HepG2 (cell line): ENCODE measurements around the gene INAFM1. TPM values are rescaled to one million over a fixed set of nuclear protein-coding genes. Genes with fewer than 3 reads are reported as not detected.

Experiments used
- ATF4 ChIP-seq, 2 experiments: fragments of 450-650 bp in 1 of 2; sonication (generic) in 1 of 2; formaldehyde crosslinking; IDR thresholded peaks; 2 replicates each; pipeline versions ENCODE4 v1.5.0 to v1.8.0; 2020 to 2022; ENCODE audit warnings: mild to moderate bottlenecking in 1 of 2, missing genetic modification reagents in 1 of 2
- FOSL2 ChIP-seq: sonication (generic); formaldehyde crosslinking; IDR thresholded peaks from 2 replicates; pipeline ENCODE4 v1.4.0; 2020; ENCODE audit warnings: missing genetic modification reagents
- GFI1 ChIP-seq: sonication (generic); formaldehyde crosslinking; IDR thresholded peaks from 2 replicates; pipeline ENCODE4 v1.5.0; 2020; ENCODE audit warnings: missing genetic modification reagents, mild to moderate bottlenecking, borderline replicate concordance
- GTF3A ChIP-seq: sonication (generic); formaldehyde crosslinking; conservative IDR thresholded peaks from 2 replicates; pipeline ENCODE4 v1.4.0; 2020; ENCODE audit warnings: mild to moderate bottlenecking, missing genetic modification reagents
- HOXA5 ChIP-seq: sonication (generic); formaldehyde crosslinking; IDR thresholded peaks from 2 replicates; pipeline ENCODE4 v1.4.0; 2020; ENCODE audit warnings: missing genetic modification reagents
- KDM1A ChIP-seq: IDR thresholded peaks from 2 replicates; pipeline ENCODE4 v1.6.1; 2016; ENCODE audit warnings: missing compliant biosample characterization
- NAIF1 ChIP-seq: sonication (generic); formaldehyde crosslinking; IDR thresholded peaks from 2 replicates; pipeline ENCODE4 v1.5.0; 2020; ENCODE audit warnings: mild to moderate bottlenecking, missing genetic modification reagents, borderline replicate concordance
- NFYB ChIP-seq: sonication (generic); formaldehyde crosslinking; IDR thresholded peaks from 2 replicates; pipeline ENCODE4 v1.4.0; 2020; ENCODE audit warnings: missing genetic modification reagents
- POLR2G ChIP-seq: fragments of 200-400 bp; formaldehyde crosslinking; IDR thresholded peaks from 2 replicates; pipeline ENCODE4 v1.6.1; 2018; ENCODE audit warnings: mild to moderate bottlenecking, low read depth, low read length, moderate library complexity
- RBM22 ChIP-seq: fragments of 200-400 bp; formaldehyde crosslinking; optimal IDR thresholded peaks from 2 replicates; pipeline ENCODE3; 2017; ENCODE audit warnings: mild to moderate bottlenecking, low read length, moderate library complexity
- REL ChIP-seq: sonication (generic); formaldehyde crosslinking; conservative IDR thresholded peaks from 2 replicates; pipeline ENCODE4 v1.8.0; 2022; ENCODE audit warnings: mild to moderate bottlenecking, missing genetic modification reagents, moderate library complexity
- SNAI1 ChIP-seq: sonication (generic); formaldehyde crosslinking; IDR thresholded peaks from 2 replicates; pipeline ENCODE4 v1.5.0; 2020; ENCODE audit warnings: mild to moderate bottlenecking, missing genetic modification reagents, borderline replicate concordance
- SOX6 ChIP-seq, 2 experiments: fragments of 450-650 bp in 1 of 2; sonication (generic) in 1 of 2; formaldehyde crosslinking in 1 of 2; IDR thresholded peaks; 2 replicates each; pipeline versions ENCODE4 v1.4.0 to v1.6.1; 2017 to 2020; ENCODE audit warnings: antibody characterized with exemption in 1 of 2, mild to moderate bottlenecking in 1 of 2, missing genetic modification reagents in 1 of 2
- TBX3 ChIP-seq: fragments of 450-650 bp; IDR thresholded peaks from 2 replicates; pipeline ENCODE4 v1.6.1; 2017; ENCODE audit warnings: antibody characterized with exemption, mild to moderate bottlenecking, inconsistent platforms, borderline replicate concordance
- ZFAT ChIP-seq: sonication (generic); formaldehyde crosslinking; conservative IDR thresholded peaks from 2 replicates; pipeline ENCODE4 v1.8.1; 2023; ENCODE audit warnings: missing genetic modification reagents, inconsistent platforms
- ZFY ChIP-seq: sonication (generic); formaldehyde crosslinking; IDR thresholded peaks from 2 replicates; pipeline ENCODE4 v1.4.0; 2020; ENCODE audit warnings: missing genetic modification reagents
- ZNF101 ChIP-seq: sonication (generic); formaldehyde crosslinking; IDR thresholded peaks from 2 replicates; pipeline ENCODE4 v1.4.0; 2020; ENCODE audit warnings: mild to moderate bottlenecking, low read depth, missing genetic modification reagents, borderline replicate concordance
- ZNF234 ChIP-seq: sonication (generic); formaldehyde crosslinking; conservative IDR thresholded peaks from 2 replicates; pipeline ENCODE4 v1.5.1; 2020; ENCODE audit warnings: mild to moderate bottlenecking, missing genetic modification reagents
- ZNF333 ChIP-seq: sonication (generic); formaldehyde crosslinking; IDR thresholded peaks from 2 replicates; pipeline ENCODE4 v1.4.0; 2020; ENCODE audit warnings: mild to moderate bottlenecking, missing genetic modification reagents, borderline replicate concordance
- ZNF350 ChIP-seq: sonication (generic); formaldehyde crosslinking; IDR thresholded peaks from 2 replicates; pipeline ENCODE4 v1.4.0; 2020; ENCODE audit warnings: mild to moderate bottlenecking, low read depth, missing genetic modification reagents, borderline replicate concordance
- ZNF44 ChIP-seq: sonication (generic); formaldehyde crosslinking; IDR thresholded peaks from 2 replicates; pipeline ENCODE4 v1.5.1; 2020; ENCODE audit warnings: mild to moderate bottlenecking, missing genetic modification reagents
- ZNF574 ChIP-seq: sonication (generic); formaldehyde crosslinking; IDR thresholded peaks from 2 replicates; pipeline ENCODE4 v1.4.0; 2020; ENCODE audit warnings: missing genetic modification reagents
- ZNF713 ChIP-seq: sonication (generic); formaldehyde crosslinking; IDR thresholded peaks from 2 replicates; pipeline ENCODE4 v1.4.0; 2020; ENCODE audit warnings: mild to moderate bottlenecking, missing genetic modification reagents
- ZNF720 ChIP-seq: sonication (generic); formaldehyde crosslinking; IDR thresholded peaks from 2 replicates; pipeline ENCODE4 v1.4.0; 2020; ENCODE audit warnings: missing genetic modification reagents
- ZNF883 ChIP-seq: sonication (generic); formaldehyde crosslinking; IDR thresholded peaks from 2 replicates; pipeline ENCODE4 v1.5.1; 2020; ENCODE audit warnings: mild to moderate bottlenecking, missing genetic modification reagents; ENCODE audit errors: not compliant biosample characterization
- polyA plus RNA-seq, 8 experiments: library from polyadenylated mRNA; depleted of rRNA in 3 of 8; stranded (reverse) in 7 of 8; unstranded in 1 of 8; fragments of >200 nt; fragmentation: Illumina TruSeq in 4 of 8; extraction: Trizol in 4 of 8; gene quantifications; 2 replicates each; pipeline versions ENCODE4 v1.2.1 to v1.2.3, GENCODE V29; 2011 to 2016; ENCODE audit warnings: low read depth in 4 of 8, missing spikeins in 1 of 8, mixed read lengths in 1 of 8; ENCODE audit not compliant: insufficient read depth in 1 of 8
- total RNA-seq, 5 experiments: library from RNA; depleted of rRNA; stranded (reverse); fragments of >200 nt; fragmentation: Illumina TruSeq; extraction: Trizol; gene quantifications; 2 replicates each; pipeline ENCODE4 v1.2.3, GENCODE V29; 2016; ENCODE audit warnings: low read depth in 1 of 5
- TF ChIP-seq, protein P1 (sequence below): sonication (generic); formaldehyde crosslinking; IDR thresholded peaks from 2 replicates; pipeline ENCODE4 v1.5.1; 2020; ENCODE audit warnings: missing genetic modification reagents, mild to moderate bottlenecking, borderline replicate concordance

The INAFM1 gene
- total and polyA plus RNA-seq, 2 of the 13 experiments (the other 11 are each of a cell fraction or from before 2014, with no cell fraction given) = 0.88 to 1.9 TPM

DNA sequence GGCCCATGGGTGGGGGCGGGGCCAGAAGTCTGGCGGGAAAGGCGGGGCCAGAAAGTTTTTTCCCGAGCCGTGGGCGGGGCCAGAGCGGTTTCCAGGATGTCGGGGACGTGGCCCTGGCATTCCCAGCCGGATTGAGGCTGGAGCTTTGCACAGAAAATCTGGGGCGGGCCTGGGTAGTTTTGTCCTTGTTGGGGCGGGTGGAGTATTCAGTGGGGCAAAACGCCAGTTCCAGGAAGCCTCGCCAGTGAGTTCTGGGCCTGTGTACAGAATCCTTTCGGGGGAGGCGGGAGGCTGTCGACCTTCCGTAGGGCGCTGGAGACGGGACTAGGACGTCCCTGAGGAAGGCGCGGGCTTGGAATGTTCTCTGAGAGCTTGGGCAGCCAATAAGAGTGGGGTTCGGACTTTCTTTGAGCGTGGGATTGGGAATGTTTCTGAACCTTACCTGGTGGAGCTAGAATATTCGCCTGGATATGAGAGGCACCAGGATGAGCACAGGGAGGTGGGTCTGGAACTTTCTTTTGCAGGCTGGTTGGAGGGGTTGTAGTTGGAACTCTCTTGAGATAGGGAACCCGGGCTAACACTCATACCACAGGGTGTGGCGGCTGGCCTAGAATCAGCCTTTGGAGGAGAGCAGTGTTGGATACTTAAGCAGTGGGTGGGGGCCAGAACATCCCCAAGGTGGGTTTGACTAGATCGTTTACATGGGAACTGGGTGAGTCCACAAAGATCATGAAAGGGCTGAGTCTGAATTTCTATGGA, 17.1 kb upstream of the INAFM1 start (continued):
- TF ChIP-seq ATF4 (CRISPR knock-in tag; IDR thresholded peaks at IDR 0.05) (no peak), RBM22 (peak; percentile 20), GTF3A (CRISPR knock-in tag) (0 out of 2 replicates have a peak, but pooled peaks have one; percentile 53), NAIF1 (CRISPR knock-in tag) (no peak), ZNF713 (no peak), NFYB (CRISPR knock-in tag) (0 out of 2 replicates have a peak, but pooled peaks have one; percentile 22), TBX3 (no peak), POLR2G (peak; percentile 75), ZNF333 (CRISPR knock-in tag) (no peak), ZNF101 (no peak), ZNF720 (no peak), SNAI1 (CRISPR knock-in tag) (0 out of 2 replicates have a peak, but pooled peaks have one; percentile 56), GFI1 (CRISPR knock-in tag) (no peak), ZNF883 (no peak), ZFAT (CRISPR knock-in tag) (no peak), REL (CRISPR knock-in tag) (no peak), ZFY (peak; percentile 51; the same call in 1 of the 2 replicates), KDM1A (CRISPR knock-in tag) (no peak), HOXA5 (peak; percentile 72; the same call in 1 of the 2 replicates), ZNF350 (no peak), SOX6 (IDR thresholded peaks at IDR 0.05) (no peak), SOX6 (CRISPR knock-in tag; IDR thresholded peaks at IDR 0.05) (peak; percentile 32; the same call in 1 of the 2 replicates), ZNF234 (CRISPR knock-in tag) (no peak), ZNF44 (no peak), ZNF574 (CRISPR knock-in tag) (no peak; the same call in 1 of the 2 replicates), FOSL2 (CRISPR knock-in tag) (no peak)
- TF ChIP-seq, protein P1, sequence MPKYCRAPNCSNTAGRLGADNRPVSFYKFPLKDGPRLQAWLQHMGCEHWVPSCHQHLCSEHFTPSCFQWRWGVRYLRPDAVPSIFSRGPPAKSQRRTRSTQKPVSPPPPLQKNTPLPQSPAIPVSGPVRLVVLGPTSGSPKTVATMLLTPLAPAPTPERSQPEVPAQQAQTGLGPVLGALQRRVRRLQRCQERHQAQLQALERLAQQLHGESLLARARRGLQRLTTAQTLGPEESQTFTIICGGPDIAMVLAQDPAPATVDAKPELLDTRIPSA (CRISPR knock-in tag) = 0 out of 2 replicates have a peak, but pooled peaks have one; percentile 22
